ENCODE measurements around the gene RMND5B. TPM values are rescaled to one million over a fixed set of nuclear protein-coding genes. Genes with fewer than 3 reads are reported as not detected.
A peak's percentile ranks its signal among the peaks of the same experiment; 100 is the strongest.

RMND5B gene
- total RNA-seq, 2 experiments from 2014 or later = 12.0 to 13.8 TPM

DNA sequence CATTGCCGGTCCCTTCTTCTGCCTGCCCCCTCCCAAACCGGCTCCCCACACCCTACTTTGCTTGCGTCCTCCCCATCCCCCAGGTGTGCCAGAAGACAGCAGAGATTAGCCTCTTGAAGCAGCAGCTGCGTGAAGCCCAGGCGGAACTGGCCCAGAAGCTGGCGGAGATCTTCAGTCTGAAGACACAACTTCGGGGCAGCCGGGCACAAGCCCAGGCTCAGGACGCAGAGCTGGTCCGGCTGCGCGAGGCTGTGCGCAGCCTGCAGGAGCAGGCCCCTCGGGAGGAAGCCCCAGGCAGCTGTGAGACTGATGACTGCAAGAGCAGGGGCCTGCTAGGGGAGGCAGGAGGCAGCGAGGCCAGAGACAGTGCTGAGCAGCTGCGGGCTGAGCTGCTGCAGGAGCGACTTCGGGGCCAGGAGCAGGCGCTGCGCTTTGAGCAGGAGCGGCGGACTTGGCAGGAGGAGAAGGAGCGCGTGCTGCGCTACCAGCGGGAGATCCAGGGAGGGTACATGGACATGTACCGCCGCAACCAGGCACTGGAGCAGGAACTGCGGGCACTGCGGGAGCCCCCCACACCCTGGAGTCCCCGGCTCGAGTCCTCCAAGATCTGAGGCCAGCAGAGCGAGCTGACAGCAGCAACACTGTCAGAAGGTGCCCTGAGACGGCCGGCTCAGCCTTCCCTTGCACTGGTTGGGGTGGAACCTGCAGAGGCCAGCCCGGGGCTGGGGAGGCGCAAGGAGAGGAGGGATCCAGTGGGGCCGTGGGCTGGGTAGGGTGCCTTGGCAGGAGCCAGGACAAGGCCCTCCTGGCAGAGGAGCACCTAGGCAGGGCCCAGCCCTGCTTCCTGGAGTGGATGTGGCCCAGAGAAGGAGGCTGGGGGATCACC is 9.2 kb upstream of the RMND5B start:
- ChIA-PET POLR2A (interaction anchor here (0.8 to 2.4 kb wide), 11 partner anchors 9 to 83 kb away, joined by 3 to 14 read pairs (median 5); partner anchors contain the start of genes HNRNPAB, NHP2 and RMND5B), CTCF (interaction anchor here (0.6 to 2.2 kb wide), 14 partner anchors 9 to 111 kb away, joined by 3 to 17 read pairs (median 5); partner anchors contain the start of genes HNRNPAB, NHP2, PHYKPL and RMND5B)
- peaks cover 49% of the 10 kb centered on the region for H3K4me1 ChIP-seq (ENCODE audit: insufficient read depth, low read length)
- peak overlapping the region; percentile 40 for H3K4me3 ChIP-seq (ENCODE audit: low read length)
- no peak overlapping the region for H3K27ac ChIP-seq (ENCODE audit: low read depth in 1 of 2, low read length in 2 of 2)
- DNase-seq = no peak
- TF ChIP-seq, protein P1, sequence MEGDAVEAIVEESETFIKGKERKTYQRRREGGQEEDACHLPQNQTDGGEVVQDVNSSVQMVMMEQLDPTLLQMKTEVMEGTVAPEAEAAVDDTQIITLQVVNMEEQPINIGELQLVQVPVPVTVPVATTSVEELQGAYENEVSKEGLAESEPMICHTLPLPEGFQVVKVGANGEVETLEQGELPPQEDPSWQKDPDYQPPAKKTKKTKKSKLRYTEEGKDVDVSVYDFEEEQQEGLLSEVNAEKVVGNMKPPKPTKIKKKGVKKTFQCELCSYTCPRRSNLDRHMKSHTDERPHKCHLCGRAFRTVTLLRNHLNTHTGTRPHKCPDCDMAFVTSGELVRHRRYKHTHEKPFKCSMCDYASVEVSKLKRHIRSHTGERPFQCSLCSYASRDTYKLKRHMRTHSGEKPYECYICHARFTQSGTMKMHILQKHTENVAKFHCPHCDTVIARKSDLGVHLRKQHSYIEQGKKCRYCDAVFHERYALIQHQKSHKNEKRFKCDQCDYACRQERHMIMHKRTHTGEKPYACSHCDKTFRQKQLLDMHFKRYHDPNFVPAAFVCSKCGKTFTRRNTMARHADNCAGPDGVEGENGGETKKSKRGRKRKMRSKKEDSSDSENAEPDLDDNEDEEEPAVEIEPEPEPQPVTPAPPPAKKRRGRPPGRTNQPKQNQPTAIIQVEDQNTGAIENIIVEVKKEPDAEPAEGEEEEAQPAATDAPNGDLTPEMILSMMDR (IDR thresholded peaks at IDR 0.05) = no peak
- H3K27ac Mint-ChIP-seq = peak overlapping the region; percentile 72
- peaks cover 0 to 3% of the 10 kb centered on the region in 2 experiments for H3K9me3 ChIP-seq (ENCODE audit: control insufficient read depth in 1 of 2, insufficient read depth in 1 of 2, low read length in 2 of 2)
- ATAC-seq (ENCODE audit: poor library complexity) = peak; percentile 5
- no peaks in the 10 kb centered on the region for H3K27me3 Mint-ChIP-seq
- H3K4me1 Mint-ChIP-seq (ENCODE audit: low read depth) = peaks cover 22% of the 10 kb centered on the region
- H3K36me3 ChIP-seq (ENCODE audit: insufficient read depth, low read length) = no peaks in the 10 kb centered on the region
- no peaks in the 10 kb centered on the region for H3K27me3 ChIP-seq (ENCODE audit: control insufficient read depth in 1 of 2, insufficient read depth in 2 of 2, low read length in 2 of 2)
- H3K9me3 Mint-ChIP-seq = no peaks in the 10 kb centered on the region
- peak overlapping the region; percentile 76 for H3K4me3 Mint-ChIP-seq
- intact Hi-C loops (cut with DNase I, micrococcal nuclease) = loop anchor here (1.0 to 2.0 kb wide), 2 partner anchors 25 kb away; no protein-coding TSS in a partner anchor
- H3K36me3 Mint-ChIP-seq (ENCODE audit: low read depth) = no peaks in the 10 kb centered on the region

DNA sequence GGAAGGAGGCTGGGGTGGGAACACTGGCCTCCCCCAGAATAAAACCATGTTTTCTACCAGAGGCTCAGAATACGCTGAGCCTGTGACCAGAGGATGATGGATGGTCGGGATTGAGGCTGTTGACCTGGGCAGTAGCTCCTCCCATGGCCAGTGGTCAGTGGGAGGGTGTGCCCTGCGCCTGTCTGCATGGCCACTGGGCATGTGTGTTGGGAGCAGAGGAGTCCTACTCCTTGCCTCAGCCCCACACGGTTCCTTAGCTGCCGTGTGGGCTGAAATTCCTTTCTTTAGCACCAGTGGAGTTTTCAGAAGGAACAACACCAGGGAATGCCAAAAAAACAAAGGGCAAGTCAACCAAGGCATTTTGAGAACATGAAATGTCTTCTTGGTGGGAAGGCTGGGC is 8.5 kb upstream of the RMND5B start:
- no peak overlapping the region for H3K27ac Mint-ChIP-seq
- Histone ChIP-seq H3K27ac (ENCODE audit: low read depth in 1 of 2, low read length in 2 of 2) (no peak overlapping the region), H3K36me3 (ENCODE audit: insufficient read depth, low read length) (no peaks in the 10 kb centered on the region), H3K4me1 (ENCODE audit: insufficient read depth, low read length) (peaks cover 41% of the 10 kb centered on the region), H3K4me3 (ENCODE audit: low read length) (no peak overlapping the region), H3K27me3 (ENCODE audit: control insufficient read depth in 1 of 2, insufficient read depth in 2 of 2, low read length in 2 of 2) (no peaks in the 10 kb centered on the region), H3K9me3 (ENCODE audit: control insufficient read depth in 1 of 2, insufficient read depth in 1 of 2, low read length in 2 of 2) (peaks cover 0 to 3% of the 10 kb centered on the region in 2 experiments)
- peaks cover 16% of the 10 kb centered on the region for H3K4me1 Mint-ChIP-seq (ENCODE audit: low read depth)
- intact Hi-C loops (cut with DNase I, micrococcal nuclease) = no loop called here
- DNase-seq = no peak
- TF ChIP-seq, protein P1 (IDR thresholded peaks at IDR 0.05) = no peak
- H3K9me3 Mint-ChIP-seq = no peaks in the 10 kb centered on the region
- CTCF ChIA-PET = interaction anchor here (2.2 kb wide), 1 partner anchor 22 kb away, joined by 15 read pairs; no protein-coding TSS in a partner anchor
- H3K27me3 Mint-ChIP-seq = no peaks in the 10 kb centered on the region
- POLR2A ChIA-PET = no interaction called here
- H3K4me3 Mint-ChIP-seq = no peak overlapping the region
- no peaks in the 10 kb centered on the region for H3K36me3 Mint-ChIP-seq (ENCODE audit: low read depth)
- ATAC-seq (ENCODE audit: poor library complexity) = no peak

DNA sequence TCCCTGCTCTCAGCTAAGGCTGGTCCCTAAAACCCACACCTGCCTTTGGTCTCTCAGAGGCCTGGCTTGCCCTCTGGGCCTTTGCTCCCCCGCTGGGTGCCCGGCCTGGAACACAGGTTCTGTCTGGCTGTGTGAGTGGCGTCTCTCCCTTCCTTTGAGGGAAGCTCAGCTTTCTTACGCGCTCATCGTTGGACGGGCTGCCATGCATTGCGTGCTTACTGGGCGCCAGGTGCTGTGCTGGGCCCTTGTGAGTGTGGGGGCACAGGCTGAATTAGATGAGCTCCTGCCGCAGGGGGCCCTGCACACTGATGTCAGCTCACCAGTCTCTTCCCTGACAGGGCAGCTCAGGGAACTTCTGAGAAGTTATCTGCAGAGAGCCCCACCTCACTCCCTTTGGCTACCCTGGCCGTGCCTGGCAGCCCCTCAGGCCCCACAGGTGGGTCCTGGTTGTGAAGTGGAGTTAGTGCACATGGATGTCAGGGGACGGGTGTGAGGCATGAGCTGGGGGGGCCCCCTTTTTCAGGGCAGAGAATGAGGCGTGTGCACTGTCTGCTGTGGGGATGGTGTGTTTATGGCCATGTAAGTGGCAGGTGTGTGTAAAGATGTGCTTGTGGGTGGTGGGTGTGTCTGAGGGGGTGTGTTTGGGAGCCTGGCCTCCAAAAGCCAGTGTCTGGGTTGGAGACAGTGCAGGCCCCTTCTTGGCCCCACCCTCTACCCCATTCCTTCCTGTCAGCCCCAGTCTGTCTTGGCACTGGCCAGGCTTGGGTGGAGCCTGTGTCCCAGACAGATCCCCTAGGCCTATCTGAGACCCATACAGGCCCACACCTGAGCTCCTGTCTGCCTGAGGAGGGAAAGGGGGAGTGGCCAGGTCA is 7.5 kb upstream of the RMND5B start:
- DNase-seq (no peak), ATAC-seq (ENCODE audit: poor library complexity) (no peak)
- Mint-ChIP-seq H3K27ac (no peak overlapping the region), H3K4me1 (ENCODE audit: low read depth) (peaks cover 16% of the 10 kb centered on the region), H3K27me3 (no peaks in the 10 kb centered on the region), H3K36me3 (ENCODE audit: low read depth) (no peaks in the 10 kb centered on the region), H3K9me3 (no peaks in the 10 kb centered on the region), H3K4me3 (no peak overlapping the region)
- intact Hi-C loops (cut with DNase I, micrococcal nuclease) = no loop called here
- Histone ChIP-seq H3K4me3 (ENCODE audit: low read length) (no peak overlapping the region), H3K27ac (ENCODE audit: low read depth in 1 of 2, low read length in 2 of 2) (no peak overlapping the region), H3K36me3 (ENCODE audit: insufficient read depth, low read length) (no peaks in the 10 kb centered on the region), H3K27me3 (ENCODE audit: control insufficient read depth in 1 of 2, insufficient read depth in 2 of 2, low read length in 2 of 2) (no peaks in the 10 kb centered on the region), H3K9me3 (ENCODE audit: control insufficient read depth in 1 of 2, insufficient read depth in 1 of 2, low read length in 2 of 2) (peaks cover 0 to 3% of the 10 kb centered on the region in 2 experiments), H3K4me1 (ENCODE audit: insufficient read depth, low read length) (peaks cover 32% of the 10 kb centered on the region)
- TF ChIP-seq, protein P1 (IDR thresholded peaks at IDR 0.05) = no peak
- CTCF ChIA-PET = interaction anchor here (1.0 kb wide), 1 partner anchor 22 kb away, joined by 4 read pairs; no protein-coding TSS in a partner anchor
- POLR2A ChIA-PET = no interaction called here

Data from CD4-positive, alpha-beta T cell (primary cell).